H1 (cell line): Measurements from ENCODE around the gene SLITRK1. TPM values are rescaled to one million over a fixed set of nuclear protein-coding genes. Genes with fewer than 3 reads are reported as not detected.

ENCODE experiments used
- SP2 ChIP-seq: IDR thresholded peaks from 2 replicates; pipeline ENCODE4 v1.6.1; 2012; ENCODE audit warnings: mild to moderate bottlenecking, low read length, inconsistent platforms
- SUZ12 ChIP-seq: fragments of 200-600 bp; sonication (generic); IDR thresholded peaks from 2 replicates; pipeline ENCODE4 v1.6.1; 2012; ENCODE audit warnings: mild to moderate bottlenecking, inconsistent platforms, low read length, moderate library complexity, mixed read lengths
- polyA plus RNA-seq, 7 experiments: library from polyadenylated mRNA; depleted of rRNA in 3 of 7; stranded (reverse) in 5 of 7; unstranded in 2 of 7; fragments of >200 nt in 5 of 7; fragments of 200-250 nt in 2 of 7; gene quantifications; 1 replicate in 5 of 7; 2 replicates in 1 of 7; 4 replicates in 1 of 7; pipeline versions ENCODE4 v1.2.1 to v1.2.3, GENCODE V29; 2011 to 2013; ENCODE audit warnings: missing spikeins in 2 of 7, mixed read lengths in 2 of 7
- total RNA-seq: library from RNA; stranded (reverse); fragmentation: NEBNext Ultra II Directional; extraction: Animal tissue kit (Norgen Biotek cat#: 25700); gene quantifications from 2 replicates; pipeline ENCODE4 v1.2.1, GENCODE V29; 2021

SLITRK1 gene
- total and polyA plus RNA-seq, 2 of the 8 experiments (the other 6 are each of a cell fraction or from before 2014, with no cell fraction given) = 3.4 to 4.2 TPM

GRCh38 chr13:83879431-83880171 lies 2.7 kb downstream of the SLITRK1 start (continued):
- peak; percentile 68; the same call in 1 of the 2 replicates for TF ChIP-seq SUZ12
- no peak for TF ChIP-seq SP2
